Fibroblast of mammary gland (primary cell): ENCODE data around the gene MND1.

Experiments used
- DNase-seq: peaks from one replicate; pipeline ENCODE4 v3.0.0-alpha.2; 2010; ENCODE audit warnings: low read depth
- H3K4me3 ChIP-seq: 2 replicates; pipeline ENCODE4 v1.5.1; 2011; ENCODE audit warnings: low read depth, mild to moderate bottlenecking, low read length, moderate library complexity; ENCODE audit not compliant: control insufficient read depth
- TF ChIP-seq, protein P1 (sequence below): conservative IDR thresholded peaks from 2 replicates; pipeline ENCODE4 v1.5.1; 2011; ENCODE audit warnings: low read depth, low read length, inconsistent platforms; ENCODE audit not compliant: control insufficient read depth, insufficient read depth

Gene MND1

GRCh38 chr4:153365003-153365402 is 20.5 kb downstream of the MND1 start:
- TF ChIP-seq, protein P1, sequence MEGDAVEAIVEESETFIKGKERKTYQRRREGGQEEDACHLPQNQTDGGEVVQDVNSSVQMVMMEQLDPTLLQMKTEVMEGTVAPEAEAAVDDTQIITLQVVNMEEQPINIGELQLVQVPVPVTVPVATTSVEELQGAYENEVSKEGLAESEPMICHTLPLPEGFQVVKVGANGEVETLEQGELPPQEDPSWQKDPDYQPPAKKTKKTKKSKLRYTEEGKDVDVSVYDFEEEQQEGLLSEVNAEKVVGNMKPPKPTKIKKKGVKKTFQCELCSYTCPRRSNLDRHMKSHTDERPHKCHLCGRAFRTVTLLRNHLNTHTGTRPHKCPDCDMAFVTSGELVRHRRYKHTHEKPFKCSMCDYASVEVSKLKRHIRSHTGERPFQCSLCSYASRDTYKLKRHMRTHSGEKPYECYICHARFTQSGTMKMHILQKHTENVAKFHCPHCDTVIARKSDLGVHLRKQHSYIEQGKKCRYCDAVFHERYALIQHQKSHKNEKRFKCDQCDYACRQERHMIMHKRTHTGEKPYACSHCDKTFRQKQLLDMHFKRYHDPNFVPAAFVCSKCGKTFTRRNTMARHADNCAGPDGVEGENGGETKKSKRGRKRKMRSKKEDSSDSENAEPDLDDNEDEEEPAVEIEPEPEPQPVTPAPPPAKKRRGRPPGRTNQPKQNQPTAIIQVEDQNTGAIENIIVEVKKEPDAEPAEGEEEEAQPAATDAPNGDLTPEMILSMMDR, result no peak
- no peak overlapping the region for H3K4me3 ChIP-seq
- DNase-seq, result no peak

GRCh38 chr4:153366486-153366885 is 22.0 kb downstream of the MND1 start:
- H3K4me3 ChIP-seq, result no peak overlapping the region
- no peak for DNase-seq
- TF ChIP-seq, protein P1, result no peak

GRCh38 chr4:153367092-153367491 is 22.6 kb downstream of the MND1 start:
- no peak overlapping the region for H3K4me3 ChIP-seq
- no peak for DNase-seq
- TF ChIP-seq, protein P1, result no peak

DNA sequence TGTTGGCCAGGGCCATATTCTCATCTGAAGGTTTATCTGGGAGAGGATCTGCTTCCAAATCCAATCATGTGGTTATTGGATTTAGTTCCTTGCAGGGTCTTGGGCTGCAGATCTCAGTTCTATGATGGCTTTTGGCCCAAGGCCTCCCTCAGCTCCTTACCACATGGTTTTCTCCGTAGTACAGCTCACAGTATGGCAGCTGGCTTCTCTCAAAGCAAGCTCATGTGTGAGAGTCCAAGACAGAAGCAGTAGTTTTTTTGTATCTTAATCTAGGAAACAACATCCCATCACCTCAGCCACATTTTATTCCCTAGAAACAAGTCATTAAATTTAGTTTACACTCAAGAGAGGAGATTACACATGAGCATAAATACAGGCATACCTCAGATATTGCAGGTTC is 24.5 kb downstream of the MND1 start:
- no peak overlapping the region for H3K4me3 ChIP-seq
- TF ChIP-seq, protein P1, result no peak
- no peak for DNase-seq

- no peak overlapping the region for H3K4me3 ChIP-seq
- TF ChIP-seq, protein P1, result no peak
- DNase-seq, result no peak
These were observed 27.3 kb downstream of the MND1 start for GRCh38 chr4:153371701-153372234.

DNA sequence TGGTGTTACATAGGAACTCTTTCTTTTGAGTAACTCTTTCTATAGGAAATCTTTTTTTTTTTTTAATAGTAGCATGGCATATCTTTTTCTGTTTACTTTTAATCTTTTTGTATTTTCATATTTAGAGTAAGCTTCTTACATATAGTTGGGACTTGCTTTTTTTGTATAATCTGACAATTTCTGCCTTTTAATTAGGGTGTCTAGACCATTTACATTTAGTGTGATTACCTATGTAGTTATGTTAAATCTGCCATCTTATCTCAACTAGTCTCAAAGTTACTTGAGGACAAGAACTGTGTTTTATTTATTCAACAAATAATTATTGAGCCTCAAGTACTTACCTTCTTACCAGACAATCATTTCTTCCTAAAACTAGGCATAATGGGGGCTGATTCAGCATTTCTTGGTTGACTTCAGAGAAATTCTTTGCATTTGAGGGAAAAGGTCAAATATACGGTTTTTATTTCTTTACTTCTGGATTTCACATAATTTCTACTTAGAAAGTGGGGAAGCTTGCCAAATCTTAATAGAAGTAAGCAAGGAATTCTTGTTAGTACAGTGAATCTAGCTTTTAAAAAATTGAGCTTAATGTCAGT is 28.6 kb downstream of the MND1 start:
- TF ChIP-seq, protein P1, result no peak
- no peak for DNase-seq
- H3K4me3 ChIP-seq, result no peak overlapping the region
